Measurements from ENCODE around the gene CDHR2.

DNA sequence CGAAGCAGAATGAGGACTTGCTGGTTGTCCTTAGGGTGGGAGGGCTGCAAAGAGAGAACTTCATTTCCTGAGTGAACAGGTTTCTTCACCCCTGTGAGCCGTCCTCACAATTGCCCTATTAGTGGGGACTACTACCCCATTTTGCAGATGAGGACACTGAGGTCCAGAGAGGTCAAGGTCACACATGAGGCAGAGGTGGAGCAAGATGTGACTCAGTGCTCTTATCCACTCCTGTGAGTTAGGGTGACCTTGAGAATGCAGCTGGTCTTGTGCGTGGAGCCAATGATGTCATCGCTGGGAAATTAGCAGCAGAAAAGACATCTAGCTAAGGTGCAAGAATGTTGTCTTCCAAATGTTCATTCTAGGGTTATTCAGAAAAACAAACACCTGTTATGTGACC is 33.9 kb downstream of the CDHR2 start:
- TF ChIP-seq CTCF (IDR thresholded peaks at IDR 0.05) = no peak
- no peak for TF ChIP-seq POLR2A (IDR thresholded peaks at IDR 0.05)

Data from lower leg skin (tissue), 3 donors.